Vagina (tissue), 2 donors: Measurements from ENCODE around the gene CRY1. TPM values are rescaled to one million over a fixed set of nuclear protein-coding genes. Genes with fewer than 3 reads are reported as not detected.

ENCODE experiments used
- DNase-seq, 2 donors: peaks; one replicate each; pipeline ENCODE4 v3.0.0-alpha.2; 2017; ENCODE audit errors: extremely low spot score in 2 of 2
- H3K27ac ChIP-seq: fragments of 200-600 bp; sonication (generic); one replicate; pipeline ENCODE4 v1.5.1; 2019
- H3K27me3 ChIP-seq: fragments of 200-600 bp; sonication (generic); one replicate; pipeline ENCODE4 v1.5.1; 2019
- H3K36me3 ChIP-seq, 2 donors: fragments of 200-600 bp; sonication (generic); one replicate each; pipeline ENCODE4 v1.5.1; 2017 to 2019
- H3K4me1 ChIP-seq: fragments of 200-600 bp; sonication (generic); one replicate; pipeline ENCODE4 v1.5.1; 2019
- H3K4me3 ChIP-seq, 2 donors: fragments of 200-600 bp; sonication (generic); 1 replicate in 1 of 2; 2 replicates in 1 of 2; pipeline ENCODE4 v1.5.1; 2016 to 2019
- H3K9me3 ChIP-seq: fragments of 200-600 bp; sonication (generic); one replicate; pipeline ENCODE4 v1.5.1; 2019
- CTCF ChIP-seq, 3 experiments: fragments of 450-650 bp in 2 of 3; fragments of 200-600 bp in 1 of 3; sonication (generic) in 1 of 3; IDR thresholded peaks; one replicate each; pipeline ENCODE4 v1.5.1; 2017 to 2019; ENCODE audit warnings: antibody characterized with exemption in 3 of 3, mild to moderate bottlenecking in 2 of 3, moderate library complexity in 2 of 3
- POLR2A ChIP-seq, 2 donors: fragments of 450-650 bp; IDR thresholded peaks; one replicate each; pipeline ENCODE4 v1.6.1; 2017; ENCODE audit warnings: antibody characterized with exemption in 2 of 2, mild to moderate bottlenecking in 2 of 2, moderate library complexity in 2 of 2
- POLR2AphosphoS5 ChIP-seq, 2 donors: sonication (generic); formaldehyde crosslinking; IDR thresholded peaks; one replicate each; pipeline ENCODE4 v1.9.0; 2017; ENCODE audit warnings: antibody characterized with exemption in 2 of 2, mild to moderate bottlenecking in 2 of 2, low read depth in 1 of 2; ENCODE audit not compliant: insufficient read depth in 1 of 2
- intact Hi-C: fragments of 100-400 bp; cut with DNase I; formaldehyde crosslinking; loops from one replicate; pipeline ENCODE4 v1.15.1; 2023
- total RNA-seq: library from RNA; depleted of rRNA; stranded (reverse); fragments of >200 nt; gene quantifications from one replicate; pipeline ENCODE4 v1.2.3, GENCODE V29; 2016

Gene CRY1
- total RNA-seq, 1 donor from 2014 or later: 18.7 TPM

DNA sequence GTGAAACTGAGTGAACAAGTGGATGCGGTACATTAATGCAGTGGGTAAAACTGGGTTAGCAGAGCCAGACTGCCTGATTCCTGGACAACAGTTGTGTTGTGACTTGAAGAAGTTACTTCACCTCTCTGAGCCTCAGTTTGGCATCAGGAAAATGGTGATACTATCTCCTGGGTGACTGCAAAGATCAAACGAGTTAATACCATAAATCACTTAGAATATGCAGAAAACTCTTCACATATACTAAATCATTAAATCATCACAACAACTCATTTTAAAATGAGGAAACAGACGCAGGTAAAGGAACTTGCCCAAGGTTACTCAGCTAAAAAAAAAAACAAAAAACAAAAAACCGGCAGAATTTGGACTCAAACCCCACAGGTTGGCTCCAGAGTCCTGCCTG, 107.2 kb downstream of the CRY1 start:
- intact Hi-C loops: loop anchor here (10.0 kb wide), 1 partner anchor 109 kb away; the partner anchor contains the start of gene CRY1
- TF ChIP-seq CTCF (IDR thresholded peaks at IDR 0.05) (no peak), POLR2AphosphoS5 (IDR thresholded peaks at IDR 0.05; ENCODE audit: insufficient read depth in 1 of 2, low read depth in 1 of 2) (no peak), POLR2A (IDR thresholded peaks at IDR 0.05) (no peak)
- DNase-seq: no peak
- no peaks in the 10 kb centered on the region for H3K27me3 ChIP-seq
- no peaks in the 10 kb centered on the region for H3K36me3 ChIP-seq
- peaks cover 33% of the 10 kb centered on the region for H3K4me1 ChIP-seq
- H3K27ac ChIP-seq: peak overlapping the region; percentile 91
- no peaks in the 10 kb centered on the region for H3K9me3 ChIP-seq
- peak overlapping the region; percentile 71 to 83 for H3K4me3 ChIP-seq

GRCh38 chr12:106985479-106985878, 107.9 kb downstream of the CRY1 start:
- Histone ChIP-seq H3K4me3 (no peak overlapping the region), H3K4me1 (peaks cover 33% of the 10 kb centered on the region), H3K27ac (peak overlapping the region; percentile 91), H3K36me3 (no peaks in the 10 kb centered on the region), H3K9me3 (no peaks in the 10 kb centered on the region), H3K27me3 (no peaks in the 10 kb centered on the region)
- intact Hi-C loops: loop anchor here (10.0 kb wide), 1 partner anchor 109 kb away; the partner anchor contains the start of gene CRY1
- DNase-seq: no peak
- no peak for TF ChIP-seq POLR2AphosphoS5 (IDR thresholded peaks at IDR 0.05; ENCODE audit: insufficient read depth in 1 of 2, low read depth in 1 of 2)
- TF ChIP-seq CTCF (IDR thresholded peaks at IDR 0.05): no peak
- TF ChIP-seq POLR2A (IDR thresholded peaks at IDR 0.05): no peak

GRCh38 chr12:106984588-106985137, 108.7 kb downstream of the CRY1 start:
- peaks cover 33% of the 10 kb centered on the region for H3K4me1 ChIP-seq
- no peak overlapping the region for H3K4me3 ChIP-seq
- no peaks in the 10 kb centered on the region for H3K27me3 ChIP-seq
- intact Hi-C loops: loop anchor here (10.0 kb wide), 1 partner anchor 110 kb away; the partner anchor contains the start of gene CRY1
- no peaks in the 10 kb centered on the region for H3K36me3 ChIP-seq
- H3K9me3 ChIP-seq: no peaks in the 10 kb centered on the region
- H3K27ac ChIP-seq: no peak overlapping the region
- DNase-seq: no peak
- no peak for TF ChIP-seq POLR2A (IDR thresholded peaks at IDR 0.05)
- no peak for TF ChIP-seq CTCF (IDR thresholded peaks at IDR 0.05)
- no peak for TF ChIP-seq POLR2AphosphoS5 (IDR thresholded peaks at IDR 0.05; ENCODE audit: insufficient read depth in 1 of 2, low read depth in 1 of 2)

GRCh38 chr12:106982229-106982628, 111.1 kb downstream of the CRY1 start:
- H3K27ac ChIP-seq: no peak overlapping the region
- peaks cover 31% of the 10 kb centered on the region for H3K4me1 ChIP-seq
- TF ChIP-seq POLR2AphosphoS5 (IDR thresholded peaks at IDR 0.05; ENCODE audit: insufficient read depth in 1 of 2, low read depth in 1 of 2) (no peak), POLR2A (IDR thresholded peaks at IDR 0.05) (no peak), CTCF (IDR thresholded peaks at IDR 0.05) (no peak)
- no peak overlapping the region for H3K4me3 ChIP-seq
- intact Hi-C loops: loop anchor here (10.0 kb wide), 1 partner anchor 113 kb away; the partner anchor contains the start of gene CRY1
- H3K27me3 ChIP-seq: no peaks in the 10 kb centered on the region
- no peak for DNase-seq
- no peaks in the 10 kb centered on the region for H3K9me3 ChIP-seq
- no peaks in the 10 kb centered on the region for H3K36me3 ChIP-seq

DNA sequence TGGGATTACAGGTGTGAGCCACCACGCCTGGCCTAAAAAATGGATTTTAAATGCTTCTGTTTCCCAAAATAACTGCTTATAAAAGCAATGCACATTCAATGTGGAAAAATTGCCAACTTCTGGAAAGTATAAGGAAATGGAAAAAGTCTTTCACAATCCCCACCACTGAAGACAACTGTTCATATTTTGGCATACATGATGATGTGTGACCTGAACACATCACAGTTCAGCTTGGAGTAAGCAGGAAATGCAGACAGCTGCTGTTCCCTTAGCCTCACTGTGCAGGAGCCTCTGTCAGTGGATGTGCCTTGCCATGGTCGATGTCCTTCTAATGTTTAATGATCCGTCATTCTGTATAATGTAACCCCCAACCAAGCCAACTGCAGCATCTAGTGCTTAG, 111.6 kb downstream of the CRY1 start:
- intact Hi-C loops: loop anchor here (10.0 kb wide), 1 partner anchor 113 kb away; the partner anchor contains the start of gene CRY1
- Histone ChIP-seq H3K27ac (no peak overlapping the region), H3K4me1 (peaks cover 31% of the 10 kb centered on the region), H3K36me3 (no peaks in the 10 kb centered on the region), H3K9me3 (no peaks in the 10 kb centered on the region), H3K27me3 (no peaks in the 10 kb centered on the region), H3K4me3 (no peak overlapping the region)
- no peak for DNase-seq
- TF ChIP-seq POLR2A (IDR thresholded peaks at IDR 0.05) (no peak), POLR2AphosphoS5 (IDR thresholded peaks at IDR 0.05; ENCODE audit: insufficient read depth in 1 of 2, low read depth in 1 of 2) (no peak), CTCF (IDR thresholded peaks at IDR 0.05) (no peak)
